ENCODE data around the gene KCNJ11. TPM values are rescaled to one million over a fixed set of nuclear protein-coding genes. Genes with fewer than 3 reads are reported as not detected.
"Not testable (repeated sequence)": the region's sequence is repeated elsewhere in the genome, so short reads cannot be mapped to it uniquely, and the experiment has no call there.

Gene KCNJ11
- total and polyA plus RNA-seq, 9 donors = 0.31 to 0.92 (median 0.46) TPM; not detected in 2

- intact Hi-C loops (cut with DNase I) = no loop called here
- no peak for TF ChIP-seq POLR2A (IDR thresholded peaks at IDR 0.05)
- WGBS, 3 donors = 21 to 29% (median 27%) methylated on average over 8 of the region's 8 CpGs
- Histone ChIP-seq H3K27me3 (no peaks in the 10 kb centered on the region), H3K36me3 (no peaks in the 10 kb centered on the region), H3K4me3 (no peak overlapping the region), H3K27ac (no peak overlapping the region), H3K4me1 (ENCODE audit: insufficient read depth) (no peaks in the 10 kb centered on the region), H3K9me3 (no peaks in the 10 kb centered on the region)
- no peak for DNase-seq
These were observed 42.7 kb upstream of the KCNJ11 start for GRCh38 chr11:17431139-17431538.

GRCh38 chr11:17430616-17431015 is 42.2 kb upstream of the KCNJ11 start:
- H3K4me3 ChIP-seq = no peak overlapping the region
- no peaks in the 10 kb centered on the region for H3K36me3 ChIP-seq
- no peak overlapping the region for H3K27ac ChIP-seq
- WGBS, 3 donors = 81 to 90% (median 88%) methylated on average over 13 of the region's 13 CpGs
- DNase-seq = no peak
- intact Hi-C loops (cut with DNase I) = no loop called here
- H3K9me3 ChIP-seq = no peaks in the 10 kb centered on the region
- TF ChIP-seq CTCF (IDR thresholded peaks at IDR 0.05) = no peak
- TF ChIP-seq EP300 (IDR thresholded peaks at IDR 0.05) = no peak
- no peak for TF ChIP-seq POLR2A (IDR thresholded peaks at IDR 0.05)
- H3K4me1 ChIP-seq (ENCODE audit: insufficient read depth) = no peaks in the 10 kb centered on the region
- H3K27me3 ChIP-seq = no peaks in the 10 kb centered on the region

GRCh38 chr11:17428925-17429324 is 40.5 kb upstream of the KCNJ11 start:
- WGBS, 3 donors = 50 to 57% (median 55%) methylated on average over 3 of the region's 3 CpGs
- H3K36me3 ChIP-seq = no peaks in the 10 kb centered on the region

GRCh38 chr11:17428261-17428660 is 39.8 kb upstream of the KCNJ11 start:
- Histone ChIP-seq H3K4me1 (ENCODE audit: insufficient read depth) (no peaks in the 10 kb centered on the region), H3K9me3 (no peaks in the 10 kb centered on the region), H3K36me3 (no peaks in the 10 kb centered on the region), H3K27ac (no peak overlapping the region), H3K4me3 (no peak overlapping the region), H3K27me3 (no peaks in the 10 kb centered on the region)
- intact Hi-C loops (cut with DNase I) = no loop called here
- DNase-seq = no peak
- WGBS, 3 donors = 88 to 89% (median 88%) methylated on average over 11 of the region's 11 CpGs
- TF ChIP-seq POLR2A (IDR thresholded peaks at IDR 0.05) (no peak), EP300 (IDR thresholded peaks at IDR 0.05) (no peak), CTCF (IDR thresholded peaks at IDR 0.05) (no peak)

More at GRCh38 chr11:17428925-17429324, 40.5 kb upstream of the KCNJ11 start:
- intact Hi-C loops (cut with DNase I) = no loop called here
- TF ChIP-seq EP300 (IDR thresholded peaks at IDR 0.05) (no peak), CTCF (IDR thresholded peaks at IDR 0.05) (no peak), POLR2A (IDR thresholded peaks at IDR 0.05) (no peak)
- Histone ChIP-seq H3K27ac (no peak overlapping the region), H3K4me1 (ENCODE audit: insufficient read depth) (no peaks in the 10 kb centered on the region), H3K4me3 (no peak overlapping the region), H3K27me3 (no peaks in the 10 kb centered on the region), H3K9me3 (no peaks in the 10 kb centered on the region)
- no peak for DNase-seq

GRCh38 chr11:17426233-17426632 is 37.8 kb upstream of the KCNJ11 start:
- 78 to 79% (median 79%) methylated on average over 5 of the region's 5 CpGs for WGBS, 3 donors
- H3K36me3 ChIP-seq; H3K27ac ChIP-seq; DNase-seq; H3K27me3 ChIP-seq; H3K4me3 ChIP-seq; H3K9me3 ChIP-seq; intact Hi-C loops (cut with DNase I); H3K4me1 ChIP-seq (ENCODE audit: insufficient read depth): not testable (repeated sequence)

Data from ovary (tissue), 9 donors.